SK-N-SH (cell line): Measurements from ENCODE around the gene PROSER1. TPM values are rescaled to one million over a fixed set of nuclear protein-coding genes. Genes with fewer than 3 reads are reported as not detected.

Source experiments
- CTCF ChIA-PET: fragments of 300-600, 350-600 bp; formaldehyde crosslinking; extraction: SDS; loops from one replicate; lab custom pipeline; 2021; lab: Yijun Ruan, JAX
- POLR2A ChIA-PET: fragments of 350-600 bp; sonication (Branson Sonifier 250); formaldehyde crosslinking; extraction: SDS; loops from one replicate; lab custom pipeline; 2020; ENCODE audit warnings: antibody characterized with exemption, inconsistent platforms; lab: Yijun Ruan, JAX
- DNase-seq: peaks from one replicate; pipeline ENCODE4 v3.0.0; 2012
- H2AFZ ChIP-seq: fragments of 200-600 bp; sonication (generic); 2 replicates; pipeline ENCODE4 v1.8.1; 2016; ENCODE audit warnings: antibody characterized with exemption, mild to moderate bottlenecking, low read depth
- H3F3A ChIP-seq: fragments of 200-600 bp; sonication (generic); replicated peaks from 2 replicates; pipeline ENCODE3; 2016; ENCODE audit warnings: antibody characterized with exemption, mild to moderate bottlenecking; ENCODE audit not compliant: insufficient read depth
- H3K27ac ChIP-seq, 2 experiments: fragments of 200-500 bp in 1 of 2; fragments of 200-600 bp in 1 of 2; sonication (Bioruptor generic) in 1 of 2; sonication (generic), shearing (Covaris generic) in 1 of 2; 2 replicates each; pipeline versions ENCODE4 v1.5.1 to v1.6.1; 2014 to 2016; ENCODE audit warnings: low read depth in 2 of 2, inconsistent platforms in 1 of 2, low read length in 1 of 2, mild to moderate bottlenecking in 1 of 2, mixed read lengths in 1 of 2
- H3K27me3 ChIP-seq: fragments of 200-600 bp; sonication (generic), shearing (Covaris generic); 2 replicates; pipeline ENCODE4 v1.6.1; 2016; ENCODE audit warnings: mixed run types; ENCODE audit not compliant: insufficient read depth
- H3K36me3 ChIP-seq, 2 experiments: fragments of 200-500 bp in 1 of 2; fragments of 200-600 bp in 1 of 2; sonication (Bioruptor generic) in 1 of 2; sonication (generic) in 1 of 2; replicated peaks in 1 of 2; 2 replicates each; pipeline versions ENCODE3 to v1.5.1; 2014 to 2016; ENCODE audit warnings: low read length in 1 of 2, mild to moderate bottlenecking in 1 of 2; ENCODE audit not compliant: insufficient read depth in 2 of 2, control insufficient read depth in 1 of 2
- H3K4me1 ChIP-seq, 2 experiments: fragments of 200-500 bp in 1 of 2; fragments of 200-600 bp in 1 of 2; sonication (Bioruptor generic) in 1 of 2; sonication (generic), shearing (Covaris generic) in 1 of 2; 2 replicates each; pipeline versions ENCODE4 v1.5.1 to v1.6.1; 2014 to 2016; ENCODE audit warnings: low read depth in 1 of 2, low read length in 1 of 2, mixed run types in 1 of 2; ENCODE audit not compliant: insufficient read depth in 2 of 2, control insufficient read depth in 1 of 2
- H3K4me2 ChIP-seq: fragments of 200-600 bp; sonication (generic), shearing (Covaris generic); 2 replicates; pipeline ENCODE4 v1.6.1; 2017; ENCODE audit warnings: mixed run types
- H3K4me3 ChIP-seq, 2 experiments: fragments of 200-500 bp in 1 of 2; fragments of 200-600 bp in 1 of 2; sonication (Bioruptor generic) in 1 of 2; sonication (generic), shearing (Covaris generic) in 1 of 2; 2 replicates each; pipeline versions ENCODE4 v1.5.1 to v1.8.1; 2014 to 2016; ENCODE audit warnings: low read depth in 2 of 2, inconsistent platforms in 1 of 2, low read length in 1 of 2, mild to moderate bottlenecking in 1 of 2, mixed read lengths in 1 of 2, moderate library complexity in 1 of 2
- H3K79me2 ChIP-seq: fragments of 200-600 bp; sonication (generic); 2 replicates; pipeline ENCODE4 v1.8.1; 2017; ENCODE audit warnings: mild to moderate bottlenecking; ENCODE audit not compliant: insufficient read depth
- H3K9ac ChIP-seq: fragments of 200-600 bp; sonication (generic); 2 replicates; pipeline ENCODE4 v1.6.1; 2017; ENCODE audit warnings: mixed run types
- H3K9me2 ChIP-seq: fragments of 200-600 bp; sonication (generic); 2 replicates; pipeline ENCODE4 v1.6.1; 2017; ENCODE audit warnings: mixed run types
- H3K9me3 ChIP-seq: fragments of 200-600 bp; sonication (generic); 2 replicates; pipeline ENCODE4 v1.6.1; 2017; ENCODE audit warnings: mixed run types, mild to moderate bottlenecking, moderate library complexity
- H4K20me1 ChIP-seq: fragments of 200-600 bp; sonication (generic); 2 replicates; pipeline ENCODE4 v1.6.1; 2017; ENCODE audit warnings: mild to moderate bottlenecking, mixed run types; ENCODE audit not compliant: insufficient read depth
- CHD2 ChIP-seq: fragments of 150-350 bp; IDR thresholded peaks from 2 replicates; pipeline ENCODE4 v1.6.1; 2018; ENCODE audit warnings: low read length; ENCODE audit not compliant: partially characterized antibody
- ELF1 ChIP-seq: IDR thresholded peaks from 2 replicates; pipeline ENCODE4 v1.4.0; 2012
- FOSL2 ChIP-seq: IDR thresholded peaks from 2 replicates; pipeline ENCODE4 v1.4.0; 2012; ENCODE audit warnings: low read depth, mild to moderate bottlenecking, moderate library complexity, borderline replicate concordance
- FOXJ3 ChIP-seq: sonication (generic); formaldehyde crosslinking; IDR thresholded peaks from 2 replicates; pipeline ENCODE4 v1.5.1; 2020; ENCODE audit warnings: mild to moderate bottlenecking, missing genetic modification reagents
- GATA2 ChIP-seq: sonication (generic); formaldehyde crosslinking; IDR thresholded peaks from 2 replicates; pipeline ENCODE4 v1.5.0; 2020; ENCODE audit warnings: mild to moderate bottlenecking, missing genetic modification reagents
- IRF3 ChIP-seq: fragments of 150-350 bp; IDR thresholded peaks from 2 replicates; pipeline ENCODE4 v1.6.1; 2016; ENCODE audit warnings: mild to moderate bottlenecking, low read depth, low read length
- JUND ChIP-seq: IDR thresholded peaks from 2 replicates; pipeline ENCODE4 v1.4.0; 2012
- MEF2A ChIP-seq: IDR thresholded peaks from 2 replicates; pipeline ENCODE4 v1.4.0; 2012; ENCODE audit warnings: low read depth, borderline replicate concordance
- NFIC ChIP-seq: IDR thresholded peaks from 2 replicates; pipeline ENCODE4 v1.4.0; 2012; ENCODE audit warnings: borderline replicate concordance
- POLR2AphosphoS5 ChIP-seq: IDR thresholded peaks from 2 replicates; pipeline ENCODE4 v1.6.1; 2012; ENCODE audit warnings: low read depth, low read length
- RFX5 ChIP-seq: IDR thresholded peaks from 2 replicates; pipeline ENCODE4 v1.6.1; 2012; ENCODE audit warnings: mild to moderate bottlenecking, improper control_type of control experiment, low read length
- SIN3A ChIP-seq: IDR thresholded peaks from 2 replicates; pipeline ENCODE4 v1.6.1; 2012; ENCODE audit warnings: low read depth, mild to moderate bottlenecking, low read length, moderate library complexity, borderline replicate concordance
- SMC3 ChIP-seq: IDR thresholded peaks from 2 replicates; pipeline ENCODE4 v1.6.1; 2012; ENCODE audit warnings: low read depth, low read length, improper control_type of control experiment
- TCF12 ChIP-seq: IDR thresholded peaks from 2 replicates; pipeline ENCODE4 v1.4.0; 2012
- USF2 ChIP-seq: fragments of 150-350 bp; IDR thresholded peaks from 2 replicates; pipeline ENCODE4 v1.6.1; 2017; ENCODE audit warnings: antibody characterized with exemption, low read length, low read depth, borderline replicate concordance
- polyA plus RNA-seq, 3 experiments: library from polyadenylated mRNA; depleted of rRNA; stranded (reverse); fragments of >200 nt; gene quantifications; 2 replicates each; pipeline ENCODE4 v1.2.3, GENCODE V29; 2012
- TF ChIP-seq, protein P1 (sequence below): IDR thresholded peaks from 2 replicates; pipeline ENCODE4 v1.4.0; 2012; ENCODE audit warnings: low read depth
- TF ChIP-seq, protein P2 (sequence below): IDR thresholded peaks from 2 replicates; pipeline ENCODE4 v1.6.1; 2012; ENCODE audit warnings: mild to moderate bottlenecking, low read depth, low read length, moderate library complexity
- TF ChIP-seq, protein P3 (sequence below): IDR thresholded peaks from 2 replicates; pipeline ENCODE4 v1.4.0; 2012; ENCODE audit warnings: low read depth, borderline replicate concordance

PROSER1 gene
- polyA plus RNA-seq, 1 of the 3 experiments (the other 2 are of a cell fraction): 14.8 TPM

GRCh38 chr13:38960175-38960574 lies 77.7 kb downstream of the PROSER1 start:
- H3K27me3 ChIP-seq: no peaks in the 10 kb centered on the region
- H3K4me1 ChIP-seq: no peaks in the 10 kb centered on the region
- no peaks in the 10 kb centered on the region for H3F3A ChIP-seq
- no peaks in the 10 kb centered on the region for H4K20me1 ChIP-seq
- H3K9me2 ChIP-seq: no peaks in the 10 kb centered on the region
- H3K9ac ChIP-seq: no peak overlapping the region
- POLR2A ChIA-PET: no interaction called here
- H3K27ac ChIP-seq: no peak overlapping the region
- no peaks in the 10 kb centered on the region for H3K36me3 ChIP-seq
- no peak overlapping the region for H3K4me3 ChIP-seq
- DNase-seq: no peak
- H3K4me2 ChIP-seq: no peak overlapping the region
- no peaks in the 10 kb centered on the region for H3K79me2 ChIP-seq
- TF ChIP-seq JUND: no peak
- no peak for TF ChIP-seq SMC3
- TF ChIP-seq RFX5: no peak
- TF ChIP-seq, protein P1, sequence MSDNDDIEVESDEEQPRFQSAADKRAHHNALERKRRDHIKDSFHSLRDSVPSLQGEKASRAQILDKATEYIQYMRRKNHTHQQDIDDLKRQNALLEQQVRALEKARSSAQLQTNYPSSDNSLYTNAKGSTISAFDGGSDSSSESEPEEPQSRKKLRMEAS: no peak
- no peak for TF ChIP-seq POLR2AphosphoS5
- TF ChIP-seq NFIC: no peak
- TF ChIP-seq USF2: no peak
- TF ChIP-seq, protein P2, sequence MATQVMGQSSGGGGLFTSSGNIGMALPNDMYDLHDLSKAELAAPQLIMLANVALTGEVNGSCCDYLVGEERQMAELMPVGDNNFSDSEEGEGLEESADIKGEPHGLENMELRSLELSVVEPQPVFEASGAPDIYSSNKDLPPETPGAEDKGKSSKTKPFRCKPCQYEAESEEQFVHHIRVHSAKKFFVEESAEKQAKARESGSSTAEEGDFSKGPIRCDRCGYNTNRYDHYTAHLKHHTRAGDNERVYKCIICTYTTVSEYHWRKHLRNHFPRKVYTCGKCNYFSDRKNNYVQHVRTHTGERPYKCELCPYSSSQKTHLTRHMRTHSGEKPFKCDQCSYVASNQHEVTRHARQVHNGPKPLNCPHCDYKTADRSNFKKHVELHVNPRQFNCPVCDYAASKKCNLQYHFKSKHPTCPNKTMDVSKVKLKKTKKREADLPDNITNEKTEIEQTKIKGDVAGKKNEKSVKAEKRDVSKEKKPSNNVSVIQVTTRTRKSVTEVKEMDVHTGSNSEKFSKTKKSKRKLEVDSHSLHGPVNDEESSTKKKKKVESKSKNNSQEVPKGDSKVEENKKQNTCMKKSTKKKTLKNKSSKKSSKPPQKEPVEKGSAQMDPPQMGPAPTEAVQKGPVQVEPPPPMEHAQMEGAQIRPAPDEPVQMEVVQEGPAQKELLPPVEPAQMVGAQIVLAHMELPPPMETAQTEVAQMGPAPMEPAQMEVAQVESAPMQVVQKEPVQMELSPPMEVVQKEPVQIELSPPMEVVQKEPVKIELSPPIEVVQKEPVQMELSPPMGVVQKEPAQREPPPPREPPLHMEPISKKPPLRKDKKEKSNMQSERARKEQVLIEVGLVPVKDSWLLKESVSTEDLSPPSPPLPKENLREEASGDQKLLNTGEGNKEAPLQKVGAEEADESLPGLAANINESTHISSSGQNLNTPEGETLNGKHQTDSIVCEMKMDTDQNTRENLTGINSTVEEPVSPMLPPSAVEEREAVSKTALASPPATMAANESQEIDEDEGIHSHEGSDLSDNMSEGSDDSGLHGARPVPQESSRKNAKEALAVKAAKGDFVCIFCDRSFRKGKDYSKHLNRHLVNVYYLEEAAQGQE: no peak
- TF ChIP-seq, protein P3, sequence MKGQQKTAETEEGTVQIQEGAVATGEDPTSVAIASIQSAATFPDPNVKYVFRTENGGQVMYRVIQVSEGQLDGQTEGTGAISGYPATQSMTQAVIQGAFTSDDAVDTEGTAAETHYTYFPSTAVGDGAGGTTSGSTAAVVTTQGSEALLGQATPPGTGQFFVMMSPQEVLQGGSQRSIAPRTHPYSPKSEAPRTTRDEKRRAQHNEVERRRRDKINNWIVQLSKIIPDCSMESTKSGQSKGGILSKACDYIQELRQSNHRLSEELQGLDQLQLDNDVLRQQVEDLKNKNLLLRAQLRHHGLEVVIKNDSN: no peak
- no peak for TF ChIP-seq GATA2 (CRISPR knock-in tag)
- TF ChIP-seq MEF2A: no peak
- TF ChIP-seq FOXJ3 (CRISPR knock-in tag): no peak
- TF ChIP-seq TCF12: no peak
- TF ChIP-seq FOSL2: no peak
- TF ChIP-seq SIN3A: no peak
- TF ChIP-seq IRF3: no peak
- no peak for TF ChIP-seq CHD2
- TF ChIP-seq ELF1: no peak
- TF ChIP-seq, all 33 proteins: peak for 0
- Histone ChIP-seq H3K9me3 (no peaks in the 10 kb centered on the region), H2AFZ (no peak overlapping the region)
- CTCF ChIA-PET: interaction anchor here (1.2 kb wide), 1 partner anchor 12 kb away, joined by 5 read pairs; no protein-coding TSS in a partner anchor

Other genes with a start within 250 kb of the PROSER1 start
- not detected in 2 replicates for gene STOML3, start 47.3 kb downstream of the PROSER1 start, polyA plus RNA-seq (2012; rRNA removed)
- 7.1 and 11.4 TPM in 2 replicates for gene NHLRC3, start 367 bp upstream of the PROSER1 start, polyA plus RNA-seq (2012; rRNA removed)